HCT116 (cell line): Measurements from ENCODE around the gene UVRAG. TPM values are rescaled to one million over a fixed set of nuclear protein-coding genes. Genes with fewer than 3 reads are reported as not detected.

Experiments
- ATAC-seq: fragments of 200-7000 bp; cut with Tn5 transposase; 2 replicates; pipeline ENCODE4 v1.9.1; 2020; ENCODE audit warnings: mild to moderate bottlenecking, moderate library complexity
- BruUV-seq: library from RNA; stranded (reverse); fragments of 400-500 nt; replicated peaks from 2 replicates; lab custom pipeline; 2021; lab: Mats Ljungman, UMichigan
- CTCF ChIA-PET: fragments of 300-600 bp; sonication (Branson Sonifier 250); formaldehyde crosslinking; loops from one replicate; lab custom pipeline; 2021; ENCODE audit warnings: antibody characterized with exemption; lab: Charles Lee
- POLR2A ChIA-PET: fragments of 300-600, 350-600 bp; sonication (Branson Sonifier 250); formaldehyde crosslinking; loops from one replicate; lab custom pipeline; 2021; ENCODE audit warnings: antibody characterized with exemption; lab: Charles Lee
- RAD21 ChIA-PET, 2 experiments: fragments of 300-600 bp; sonication (Branson Sonifier 250); formaldehyde crosslinking; loops; one replicate each; lab custom pipeline; 2023; ENCODE audit warnings: low total read pairs in 2 of 2; ENCODE audit not compliant: uncharacterized antibody in 2 of 2, unreplicated experiment in 2 of 2, low non-redundant PET in 1 of 2; lab: Charles Lee
- DNase-seq: peaks from one replicate; pipeline ENCODE4 v3.0.0-alpha.2; 2010; ENCODE audit warnings: low read depth, low spot score
- H2AFZ ChIP-seq: fragments of 200-600 bp; shearing (Covaris generic), sonication (generic); 2 replicates; pipeline ENCODE4 v1.6.1; 2017; ENCODE audit warnings: low read depth, mixed run types, mixed read lengths, antibody characterized with exemption, low read length; ENCODE audit not compliant: poor library complexity, severe bottlenecking
- H3K27ac ChIP-seq: 2 replicates; pipeline ENCODE4 v1.5.1; 2012; ENCODE audit warnings: low read depth, low read length
- H3K27me3 ChIP-seq: fragments of 200-600 bp; sonication (generic); 2 replicates; pipeline ENCODE4 v1.6.1; 2016; ENCODE audit warnings: mixed run types, low read length, mixed read lengths; ENCODE audit not compliant: insufficient read depth
- H3K36me3 ChIP-seq, 2 experiments: fragments of 200-500 bp in 1 of 2; fragments of 200-600 bp in 1 of 2; sonication (Bioruptor generic) in 1 of 2; sonication (generic) in 1 of 2; 2 replicates each; pipeline versions ENCODE4 v1.5.1 to v1.6.1; 2014 to 2016; ENCODE audit warnings: low read length in 2 of 2, inconsistent platforms in 1 of 2, mixed read lengths in 1 of 2, mixed run types in 1 of 2; ENCODE audit not compliant: insufficient read depth in 2 of 2, control insufficient read depth in 1 of 2
- H3K4me1 ChIP-seq, 2 experiments: fragments of 200-600 bp in 1 of 2; sonication (generic) in 1 of 2; 2 replicates each; pipeline versions ENCODE4 v1.5.1 to v1.6.1; 2012 to 2017; ENCODE audit warnings: low read length in 2 of 2, inconsistent platforms in 1 of 2, mild to moderate bottlenecking in 1 of 2, mixed read lengths in 1 of 2, mixed run types in 1 of 2, moderate library complexity in 1 of 2; ENCODE audit not compliant: insufficient read depth in 2 of 2, control insufficient read depth in 1 of 2
- H3K4me2 ChIP-seq: fragments of 200-600 bp; sonication (generic); 2 replicates; pipeline ENCODE4 v1.6.1; 2017; ENCODE audit warnings: mixed run types, low read length, mixed read lengths
- H3K4me3 ChIP-seq, 2 experiments: fragments of 200-600 bp in 1 of 2; sonication (generic) in 1 of 2; replicated peaks in 1 of 2; 2 replicates each; pipeline ENCODE4 v1.5.1; 2011 to 2016; ENCODE audit warnings: low read length in 2 of 2, control low read depth in 1 of 2, low read depth in 1 of 2, mild to moderate bottlenecking in 1 of 2, mixed read lengths in 1 of 2, mixed run types in 1 of 2
- H3K79me2 ChIP-seq: fragments of 200-600 bp; sonication (generic); 2 replicates; pipeline ENCODE4 v1.6.1; 2017; ENCODE audit warnings: mild to moderate bottlenecking, mixed run types, low read length, moderate library complexity, mixed read lengths; ENCODE audit not compliant: insufficient read depth
- H3K9ac ChIP-seq: fragments of 200-600 bp; sonication (generic); 2 replicates; pipeline ENCODE4 v1.6.1; 2016; ENCODE audit warnings: low read length, mixed read lengths
- H3K9me2 ChIP-seq: fragments of 200-600 bp; sonication (generic), shearing (Covaris generic); 2 replicates; pipeline ENCODE4 v1.6.1; 2017; ENCODE audit warnings: mixed run types, mild to moderate bottlenecking, moderate library complexity; ENCODE audit not compliant: insufficient read depth
- H3K9me3 ChIP-seq, 2 experiments: fragments of 200-500 bp in 1 of 2; fragments of 200-600 bp in 1 of 2; sonication (Bioruptor generic) in 1 of 2; sonication (generic) in 1 of 2; 2 replicates each; pipeline ENCODE4 v1.6.1; 2014 to 2017; ENCODE audit warnings: low read length in 2 of 2, mixed read lengths in 2 of 2, inconsistent platforms in 1 of 2, low read depth in 1 of 2, mild to moderate bottlenecking in 1 of 2, mixed run types in 1 of 2, moderate library complexity in 1 of 2; ENCODE audit not compliant: control insufficient read depth in 1 of 2, insufficient read depth in 1 of 2
- H4K20me1 ChIP-seq: fragments of 200-600 bp; sonication (generic), shearing (Covaris generic); 2 replicates; pipeline ENCODE4 v1.6.1; 2017; ENCODE audit warnings: mixed run types, mild to moderate bottlenecking, moderate library complexity; ENCODE audit not compliant: insufficient read depth
- ATF3 ChIP-seq: IDR thresholded peaks from 2 replicates; pipeline ENCODE4 v1.6.1; 2012
- CBX3 ChIP-seq: IDR thresholded peaks from 2 replicates; pipeline ENCODE4 v1.6.1; 2012; ENCODE audit warnings: low read depth
- CEBPB ChIP-seq: IDR thresholded peaks from 2 replicates; pipeline ENCODE4 v1.6.1; 2012; ENCODE audit warnings: low read depth
- CTCF ChIP-seq, 3 experiments: fragments of 200-600 bp in 1 of 3; sonication (generic) in 1 of 3; IDR thresholded peaks in 2 of 3; conservative IDR thresholded peaks in 1 of 3; 2 replicates each; pipeline ENCODE4 v1.5.1; 2012 to 2017; ENCODE audit warnings: low read depth in 2 of 3, low read length in 2 of 3, antibody characterized with exemption in 1 of 3, borderline replicate concordance in 1 of 3, control low read depth in 1 of 3, mild to moderate bottlenecking in 1 of 3, mixed read lengths in 1 of 3, mixed run types in 1 of 3, moderate library complexity in 1 of 3; ENCODE audit not compliant: insufficient read depth in 1 of 3
- ELF1 ChIP-seq: IDR thresholded peaks from 2 replicates; pipeline ENCODE4 v1.6.1; 2012; ENCODE audit warnings: low read depth, borderline replicate concordance
- EZH2 ChIP-seq: fragments of 200-600 bp; sonication (generic); IDR thresholded peaks from 2 replicates; pipeline ENCODE4 v1.6.1; 2017; ENCODE audit warnings: antibody characterized with exemption, mixed run types
- EZH2phosphoT487 ChIP-seq: fragments of 200-600 bp; IDR thresholded peaks from 2 replicates; pipeline ENCODE4 v1.6.1; 2018; ENCODE audit warnings: antibody characterized with exemption, borderline replicate concordance
- JUND ChIP-seq: IDR thresholded peaks from 2 replicates; pipeline ENCODE4 v1.6.1; 2012
- MAX ChIP-seq: IDR thresholded peaks from 2 replicates; pipeline ENCODE4 v1.6.1; 2012
- POLR2A ChIP-seq: IDR thresholded peaks from 2 replicates; pipeline ENCODE4 v1.7.0; 2011; ENCODE audit warnings: borderline replicate concordance; ENCODE audit not compliant: insufficient read depth, insufficient read length; ENCODE audit errors: extremely low read depth
- POLR2AphosphoS5 ChIP-seq: IDR thresholded peaks from 2 replicates; pipeline ENCODE4 v1.6.1; 2011; ENCODE audit warnings: mild to moderate bottlenecking, low read depth, low read length, moderate library complexity
- SIN3A ChIP-seq: IDR thresholded peaks from 2 replicates; pipeline ENCODE4 v1.6.1; 2012; ENCODE audit warnings: low read depth
- SP1 ChIP-seq: IDR thresholded peaks from 2 replicates; pipeline ENCODE4 v1.6.1; 2012; ENCODE audit warnings: low read depth
- SRF ChIP-seq: IDR thresholded peaks from 2 replicates; pipeline ENCODE4 v1.6.1; 2012; ENCODE audit warnings: low read depth
- TCF7L2 ChIP-seq: IDR thresholded peaks from 2 replicates; pipeline ENCODE4 v1.7.0; 2011; ENCODE audit warnings: borderline replicate concordance, inconsistent platforms; ENCODE audit not compliant: insufficient read depth, insufficient read length; ENCODE audit errors: extremely low read depth
- ZBTB33 ChIP-seq: IDR thresholded peaks from 2 replicates; pipeline ENCODE4 v1.6.1; 2011; ENCODE audit warnings: mild to moderate bottlenecking, low read length, moderate library complexity; ENCODE audit not compliant: insufficient replicate concordance; ENCODE audit errors: extremely low read depth
- ZNF274 ChIP-seq: fragments of 200-500 bp; sonication (Bioruptor generic); IDR thresholded peaks from 2 replicates; pipeline ENCODE4 v1.6.1; 2014; ENCODE audit warnings: mild to moderate bottlenecking, low read depth, low read length, inconsistent platforms
- intact Hi-C: fragments of 100-400 bp; cut with micrococcal nuclease; formaldehyde crosslinking; loops from 2 replicates; pipeline ENCODE4 v1.10.0; 2022
- total RNA-seq: library from RNA; stranded (reverse); gene quantifications from one replicate; pipeline ENCODE4 v1.2.1, GENCODE V29; 2021; ENCODE audit not compliant: unreplicated experiment

The UVRAG gene
- total RNA-seq, 1 experiment from 2014 or later, result 12.3 TPM

- H3K27ac ChIP-seq, result no peak overlapping the region
- DNase-seq (no peak), ATAC-seq (no peak)
- H2AFZ ChIP-seq, result no peak overlapping the region
- ChIA-PET POLR2A (no interaction called here), RAD21 (no interaction called here), CTCF (no interaction called here)
- no peaks in the 10 kb centered on the region for H3K27me3 ChIP-seq
- peaks cover 0 to 12% of the 10 kb centered on the region in 2 experiments; a peak in 2 of 4 replicates for H3K4me1 ChIP-seq
- intact Hi-C loops, result no loop called here
- no TSS peak for BruUV-seq
- no peaks in the 10 kb centered on the region for H3K36me3 ChIP-seq
- no peaks in the 10 kb centered on the region for H3K79me2 ChIP-seq
- H3K4me2 ChIP-seq, result no peak overlapping the region
- H3K9me2 ChIP-seq, result no peaks in the 10 kb centered on the region
- no peak overlapping the region for H3K4me3 ChIP-seq
- no peak overlapping the region for H3K9ac ChIP-seq
- no peaks in the 10 kb centered on the region for H4K20me1 ChIP-seq
- H3K9me3 ChIP-seq, result no peaks in the 10 kb centered on the region
- TF ChIP-seq POLR2A (no peak), SRF (no peak), POLR2AphosphoS5 (no peak), EZH2phosphoT487 (no peak), ZBTB33 (no peak), SP1 (no peak), ZNF274 (no peak), ATF3 (no peak), ELF1 (no peak), CTCF (IDR thresholded peaks at IDR 0.05 in 2 of 3, conservative IDR thresholded peaks at IDR 0.05 in 1 of 3; ENCODE audit: borderline replicate concordance in 1 of 3, insufficient read depth in 1 of 3, low read depth in 2 of 3, low read length in 2 of 3) (no peak), SIN3A (no peak), CEBPB (no peak), CBX3 (no peak), JUND (no peak), MAX (no peak), TCF7L2 (no peak), EZH2 (no peak)
Observed at GRCh38 chr11:75782540-75783263, 32.3 kb upstream of the UVRAG start.
